ENCODE measurements around the gene DOCK10. TPM values are rescaled to one million over a fixed set of nuclear protein-coding genes. Genes with fewer than 3 reads are reported as not detected.

DOCK10 gene
- total and polyA plus RNA-seq, 10 of the 15 experiments (the other 5 are each of a cell fraction or from before 2014, with no cell fraction given), result 16.9 to 120 (median 85.5) TPM

GRCh38 chr2:224970311-224970710 lies 72.0 kb downstream of the DOCK10 start (continued):
- no peak for TF ChIP-seq SIN3A (IDR thresholded peaks at IDR 0.05; ENCODE audit: low read depth, low read length)
- TF ChIP-seq SKIL (IDR thresholded peaks at IDR 0.05; ENCODE audit: low read depth, poor library complexity, severe bottlenecking), result no peak
- TF ChIP-seq EZH2 (IDR thresholded peaks at IDR 0.05; ENCODE audit: borderline replicate concordance, control insufficient read depth, low read depth, low read length), result no peak
- TF ChIP-seq ZNF592 (IDR thresholded peaks at IDR 0.05), result no peak
- TF ChIP-seq ZBTB40 (IDR thresholded peaks at IDR 0.05; ENCODE audit: borderline replicate concordance), result no peak
- TF ChIP-seq CBFB (IDR thresholded peaks at IDR 0.05; ENCODE audit: low read depth), result no peak
- TF ChIP-seq PBX3 (IDR thresholded peaks at IDR 0.05; ENCODE audit: insufficient replicate concordance, low read depth, low read length), result peak; percentile 64
- no peak for TF ChIP-seq PAX8 (IDR thresholded peaks at IDR 0.05)
- TF ChIP-seq NFXL1 (IDR thresholded peaks at IDR 0.05; ENCODE audit: borderline replicate concordance), result no peak
- TF ChIP-seq MEF2B (IDR thresholded peaks at IDR 0.05; ENCODE audit: partially characterized antibody, poor library complexity, severe bottlenecking), result peak; percentile 42
- TF ChIP-seq IRF3 (IDR thresholded peaks at IDR 0.05), result no peak
- no peak; the same call in none of the 2 replicates for TF ChIP-seq JUNB (IDR thresholded peaks at IDR 0.05)
- TF ChIP-seq ZNF384 (IDR thresholded peaks at IDR 0.05; ENCODE audit: borderline replicate concordance, low read depth, low read length), result no peak
- TF ChIP-seq TARDBP (IDR thresholded peaks at IDR 0.05; ENCODE audit: borderline replicate concordance), result no peak
- TF ChIP-seq CBX3 (IDR thresholded peaks at IDR 0.05; ENCODE audit: borderline replicate concordance, low read depth), result no peak
- peak; percentile 71; the same call in 1 of the 2 replicates for TF ChIP-seq NFIC (IDR thresholded peaks at IDR 0.05; ENCODE audit: low read depth, low read length)
